Measurements from ENCODE around the gene PPIL6.

PPIL6 gene

DNA sequence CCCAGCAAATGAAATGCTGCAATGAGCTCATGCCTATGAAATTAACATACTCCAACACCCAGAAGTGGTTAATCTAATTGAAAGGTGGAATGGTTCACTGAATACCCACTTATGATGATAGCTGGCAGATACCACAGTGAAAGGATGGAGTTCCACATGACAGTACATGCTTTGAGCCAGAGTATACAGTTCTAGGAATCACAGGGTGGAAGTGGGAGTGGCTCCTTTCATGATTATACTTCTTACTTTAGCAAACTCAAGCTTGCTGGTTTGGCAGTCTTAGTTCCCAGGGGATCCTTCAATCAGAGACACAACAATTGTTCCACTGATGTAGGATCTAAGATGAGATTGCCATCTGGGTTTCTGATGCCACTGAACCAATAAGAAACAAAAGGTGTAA lies 79.6 kb downstream of the PPIL6 start:
- no peak for DNase-seq (ENCODE audit: extremely low read depth, insufficient read length)
- Histone ChIP-seq H3K4me3 (replicated peaks; ENCODE audit: low read depth, low read length) (no peak overlapping the region), H3K36me3 (ENCODE audit: control insufficient read depth, insufficient read depth, low read length) (peaks cover 9% of the 10 kb centered on the region), H3K27me3 (replicated peaks; ENCODE audit: control insufficient read depth, insufficient read depth, low read length) (no peaks in the 10 kb centered on the region)
- TF ChIP-seq, protein P1, sequence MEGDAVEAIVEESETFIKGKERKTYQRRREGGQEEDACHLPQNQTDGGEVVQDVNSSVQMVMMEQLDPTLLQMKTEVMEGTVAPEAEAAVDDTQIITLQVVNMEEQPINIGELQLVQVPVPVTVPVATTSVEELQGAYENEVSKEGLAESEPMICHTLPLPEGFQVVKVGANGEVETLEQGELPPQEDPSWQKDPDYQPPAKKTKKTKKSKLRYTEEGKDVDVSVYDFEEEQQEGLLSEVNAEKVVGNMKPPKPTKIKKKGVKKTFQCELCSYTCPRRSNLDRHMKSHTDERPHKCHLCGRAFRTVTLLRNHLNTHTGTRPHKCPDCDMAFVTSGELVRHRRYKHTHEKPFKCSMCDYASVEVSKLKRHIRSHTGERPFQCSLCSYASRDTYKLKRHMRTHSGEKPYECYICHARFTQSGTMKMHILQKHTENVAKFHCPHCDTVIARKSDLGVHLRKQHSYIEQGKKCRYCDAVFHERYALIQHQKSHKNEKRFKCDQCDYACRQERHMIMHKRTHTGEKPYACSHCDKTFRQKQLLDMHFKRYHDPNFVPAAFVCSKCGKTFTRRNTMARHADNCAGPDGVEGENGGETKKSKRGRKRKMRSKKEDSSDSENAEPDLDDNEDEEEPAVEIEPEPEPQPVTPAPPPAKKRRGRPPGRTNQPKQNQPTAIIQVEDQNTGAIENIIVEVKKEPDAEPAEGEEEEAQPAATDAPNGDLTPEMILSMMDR (IDR thresholded peaks at IDR 0.05; ENCODE audit: insufficient read depth, low read length, poor library complexity, severe bottlenecking) = no peak

DNA sequence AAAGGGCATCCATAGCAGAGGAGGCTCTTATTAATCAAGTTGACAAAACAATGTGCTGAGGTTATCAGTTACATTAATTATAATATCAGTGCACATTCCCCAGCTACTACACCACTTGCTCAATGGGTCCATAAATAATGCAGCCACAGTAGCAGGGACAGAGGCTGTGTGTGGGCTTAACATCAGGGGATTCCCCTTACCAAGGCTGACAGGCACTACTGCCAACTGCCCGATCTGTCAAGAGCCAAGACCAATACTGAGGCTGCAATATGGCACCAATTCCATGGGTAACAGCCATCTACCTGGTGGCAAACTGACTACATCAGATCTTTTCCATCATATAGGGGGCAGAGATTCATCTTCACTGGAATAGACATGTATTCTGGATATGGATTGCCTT lies 80.1 kb downstream of the PPIL6 start:
- H3K36me3 ChIP-seq (ENCODE audit: control insufficient read depth, insufficient read depth, low read length) = peaks cover 9% of the 10 kb centered on the region
- H3K4me3 ChIP-seq (replicated peaks; ENCODE audit: low read depth, low read length) = no peak overlapping the region
- DNase-seq (ENCODE audit: extremely low read depth, insufficient read length) = no peak
- H3K27me3 ChIP-seq (replicated peaks; ENCODE audit: control insufficient read depth, insufficient read depth, low read length) = no peaks in the 10 kb centered on the region
- TF ChIP-seq, protein P1 (IDR thresholded peaks at IDR 0.05; ENCODE audit: insufficient read depth, low read length, poor library complexity, severe bottlenecking) = no peak

DNA sequence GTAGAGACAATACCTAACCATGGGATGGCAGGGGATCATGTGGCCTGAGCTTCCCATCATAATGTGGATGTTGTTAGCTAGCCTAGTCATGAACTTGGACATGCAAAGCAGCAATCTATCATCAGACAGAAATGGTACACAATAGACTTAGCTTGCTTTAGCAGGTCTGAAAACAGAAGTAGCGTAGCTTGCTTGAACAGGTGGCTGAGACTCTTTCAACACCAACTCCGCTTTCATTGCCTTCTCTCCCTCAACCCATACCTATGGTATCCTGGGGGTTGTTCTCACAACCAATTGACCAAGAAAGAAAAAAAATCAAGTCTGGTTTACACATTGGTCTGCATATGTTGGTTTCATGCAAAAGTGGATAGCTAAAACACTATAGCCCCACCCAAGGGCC lies 81.2 kb downstream of the PPIL6 start:
- DNase-seq (ENCODE audit: extremely low read depth, insufficient read length) = no peak
- TF ChIP-seq, protein P1 (IDR thresholded peaks at IDR 0.05; ENCODE audit: insufficient read depth, low read length, poor library complexity, severe bottlenecking) = no peak
- Histone ChIP-seq H3K27me3 (replicated peaks; ENCODE audit: control insufficient read depth, insufficient read depth, low read length) (no peaks in the 10 kb centered on the region), H3K36me3 (ENCODE audit: control insufficient read depth, insufficient read depth, low read length) (peaks cover 9% of the 10 kb centered on the region), H3K4me3 (replicated peaks; ENCODE audit: low read depth, low read length) (no peak overlapping the region)

DNA sequence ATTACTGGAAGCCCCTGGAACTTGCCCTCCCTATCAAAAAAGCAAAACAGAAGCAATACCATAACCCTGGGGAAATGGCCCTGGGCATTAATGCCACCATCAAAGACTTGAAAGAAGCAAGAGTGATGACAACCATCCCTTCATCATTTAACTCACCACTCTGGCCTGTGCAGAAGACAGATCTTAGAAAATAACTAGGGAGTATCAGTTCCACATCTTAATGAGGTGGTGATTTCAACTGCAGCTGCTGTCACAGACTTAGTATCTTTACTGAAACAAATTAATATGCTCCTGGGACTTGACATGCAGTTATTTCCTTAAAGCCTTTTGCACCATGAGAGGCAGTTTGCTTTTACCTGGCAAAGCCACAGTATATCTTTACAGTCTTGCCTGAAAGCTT lies 82.2 kb downstream of the PPIL6 start:
- TF ChIP-seq, protein P1 (IDR thresholded peaks at IDR 0.05; ENCODE audit: insufficient read depth, low read length, poor library complexity, severe bottlenecking) = no peak
- H3K4me3 ChIP-seq (replicated peaks; ENCODE audit: low read depth, low read length) = no peak overlapping the region
- DNase-seq (ENCODE audit: extremely low read depth, insufficient read length) = no peak
- no peaks in the 10 kb centered on the region for H3K27me3 ChIP-seq (replicated peaks; ENCODE audit: control insufficient read depth, insufficient read depth, low read length)
- H3K36me3 ChIP-seq (ENCODE audit: control insufficient read depth, insufficient read depth, low read length) = peaks cover 9% of the 10 kb centered on the region

DNA sequence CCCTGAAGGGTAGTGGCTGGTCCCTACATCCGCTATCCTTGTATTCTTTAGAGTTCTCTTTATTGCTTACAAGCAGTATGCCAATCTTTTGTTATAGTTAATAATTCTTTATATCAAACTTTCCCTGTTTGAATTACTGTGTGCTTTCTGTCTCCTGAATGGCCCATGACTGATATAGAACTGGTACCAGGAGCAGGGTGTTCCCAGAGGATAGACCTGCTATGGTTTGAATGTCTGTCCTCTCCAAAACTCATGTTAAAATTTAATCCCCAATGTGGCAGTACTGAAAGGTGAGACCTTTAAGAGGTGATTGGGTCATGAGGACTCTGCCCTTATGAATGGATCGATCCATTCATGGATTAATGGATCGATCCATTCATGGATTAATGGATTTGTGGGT lies 84.2 kb downstream of the PPIL6 start:
- DNase-seq (ENCODE audit: extremely low read depth, insufficient read length) = no peak
- Histone ChIP-seq H3K36me3 (ENCODE audit: control insufficient read depth, insufficient read depth, low read length) (no peaks in the 10 kb centered on the region; the same call in none of the 2 replicates), H3K4me3 (replicated peaks; ENCODE audit: low read depth, low read length) (no peak overlapping the region), H3K27me3 (replicated peaks; ENCODE audit: control insufficient read depth, insufficient read depth, low read length) (no peaks in the 10 kb centered on the region)
- TF ChIP-seq, protein P1 (IDR thresholded peaks at IDR 0.05; ENCODE audit: insufficient read depth, low read length, poor library complexity, severe bottlenecking) = no peak

Measured in GM06990 (cell line).